ENCODE results near the gene PANX3. TPM values are rescaled to one million over a fixed set of nuclear protein-coding genes. Genes with fewer than 3 reads are reported as not detected.

Gene PANX3
- total and polyA plus RNA-seq, 2 of the 13 experiments (the other 11 are each of a cell fraction or from before 2014, with no cell fraction given), result not detected

GRCh38 chr11:124597626-124598025, 13.6 kb upstream of the PANX3 start (continued):
- TF ChIP-seq ZNF576 (CRISPR knock-in tag; IDR thresholded peaks at IDR 0.05) (no peak), NR1H2 (CRISPR knock-in tag; IDR thresholded peaks at IDR 0.05; ENCODE audit: borderline replicate concordance, low read depth) (no peak), KDM1A (CRISPR knock-in tag; IDR thresholded peaks at IDR 0.05) (no peak)

GRCh38 chr11:124600621-124601320, 10.5 kb upstream of the PANX3 start:
- Histone ChIP-seq H3K27ac (ENCODE audit: extremely low read length, insufficient read depth, low read length) (no peak overlapping the region), H3K4me2 (ENCODE audit: low read depth, low read length) (no peak overlapping the region), H3K9ac (ENCODE audit: insufficient read depth, low read depth, low read length) (no peak overlapping the region), H4K20me1 (ENCODE audit: insufficient read depth, low read length) (no peaks in the 10 kb centered on the region), H2AFZ (ENCODE audit: low read length) (no peak overlapping the region), H3K36me3 (replicated peaks in 1 of 2; ENCODE audit: control insufficient read depth in 1 of 2, insufficient read depth in 2 of 2, low read length in 2 of 2) (no peaks in the 10 kb centered on the region), H3K9me3 (ENCODE audit: low read length) (no peaks in the 10 kb centered on the region), H3K4me1 (ENCODE audit: insufficient read depth, low read length) (no peaks in the 10 kb centered on the region), H3K27me3 (ENCODE audit: control insufficient read depth in 1 of 2, insufficient read depth in 2 of 2, low read length in 2 of 2) (no peaks in the 10 kb centered on the region; a peak in 1 of 5 replicates), H3K4me3 (replicated peaks in 1 of 3; ENCODE audit: insufficient read depth in 1 of 3, low read depth in 2 of 3, low read length in 3 of 3) (no peak overlapping the region), H3K79me2 (ENCODE audit: insufficient read depth, low read length) (no peaks in the 10 kb centered on the region)
- DNase-seq (ENCODE audit: low spot score), result no peak
- TF ChIP-seq BRCA1 (CRISPR knock-in tag; IDR thresholded peaks at IDR 0.05), result no peak
- no peak for TF ChIP-seq GRHL1 (CRISPR knock-in tag; conservative IDR thresholded peaks at IDR 0.05)
- TF ChIP-seq ZNF34 (CRISPR knock-in tag; IDR thresholded peaks at IDR 0.05; ENCODE audit: borderline replicate concordance), result no peak
- no peak for TF ChIP-seq ZHX1 (CRISPR knock-in tag; IDR thresholded peaks at IDR 0.05; ENCODE audit: low read depth)
- no peak for TF ChIP-seq ZNF766 (CRISPR knock-in tag; IDR thresholded peaks at IDR 0.05; ENCODE audit: borderline replicate concordance)
- no peak for TF ChIP-seq GABPB1 (CRISPR knock-in tag; IDR thresholded peaks at IDR 0.05)
- TF ChIP-seq CREBL2 (CRISPR knock-in tag; IDR thresholded peaks at IDR 0.05; ENCODE audit: borderline replicate concordance), result no peak
- TF ChIP-seq SIN3B (IDR thresholded peaks at IDR 0.05; ENCODE audit: low read length), result no peak
- no peak for TF ChIP-seq ZNF496 (CRISPR knock-in tag; IDR thresholded peaks at IDR 0.05; ENCODE audit: insufficient replicate concordance)
- POLR2A ChIA-PET, result no interaction called here
- BruUV-seq (replicated peaks), result no TSS peak
- no peak for ATAC-seq
- intact Hi-C loops (cut with micrococcal nuclease; ENCODE audit: unreplicated experiment) (no loop called here), in situ Hi-C loops (cut with HindIII; ENCODE audit: extremely low pct_ligation_motif_present, low pct_unique_long_range_greater_than_20kb) (no loop called here)
- WGBS (ENCODE audit: low lambda C conversion rate), result 3% methylated on average over 5 of the region's 5 CpGs
- no peak for FAIRE-seq
- CTCF ChIA-PET (ENCODE audit: low intra/inter-chr PET ratio, low total read pairs), result no interaction called here
